ENCODE measurements around the gene NKAIN2. TPM values are rescaled to one million over a fixed set of nuclear protein-coding genes. Genes with fewer than 3 reads are reported as not detected.

The NKAIN2 gene
- total and polyA plus RNA-seq, 2 donors (not counting 3 experiments of a cell fraction or from before 2014, with no cell fraction given), result 0.03 TPM; not detected in 1

DNA sequence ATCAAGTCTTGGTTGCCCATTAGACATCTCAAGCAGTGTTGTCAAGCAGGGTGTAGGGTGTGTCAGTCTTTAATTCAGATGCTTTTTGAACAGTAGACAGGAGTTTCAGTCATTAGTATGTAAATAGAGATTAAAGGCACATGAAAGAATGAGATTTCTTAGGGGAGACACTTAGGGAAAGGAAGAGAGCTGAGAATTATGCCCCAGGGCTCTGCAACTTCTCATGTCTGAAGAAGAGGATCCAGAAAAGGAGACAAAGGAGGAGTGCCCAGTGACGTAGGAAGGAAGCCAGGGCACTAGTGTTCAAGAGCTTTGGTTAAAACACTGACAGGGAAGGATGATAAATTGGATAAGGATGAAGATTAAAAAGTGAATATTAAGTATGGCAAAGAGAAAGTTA is 569.7 kb downstream of the NKAIN2 start:
- TF ChIP-seq CTCF (IDR thresholded peaks at IDR 0.05; ENCODE audit: extremely low read depth in 1 of 2, insufficient read depth in 1 of 2, low read depth in 1 of 2, low read length in 2 of 2) (no peak), JUN (IDR thresholded peaks at IDR 0.05; ENCODE audit: borderline replicate concordance, insufficient read depth, insufficient read length, low read depth) (no peak), MYC (IDR thresholded peaks at IDR 0.05; ENCODE audit: low read depth, low read length) (no peak), FOS (IDR thresholded peaks at IDR 0.05; ENCODE audit: borderline replicate concordance, insufficient read depth, low read length) (no peak), POLR2AphosphoS5 (IDR thresholded peaks at IDR 0.05; ENCODE audit: insufficient read depth, low read depth, low read length) (no peak), GATA2 (IDR thresholded peaks at IDR 0.05; ENCODE audit: insufficient read depth, insufficient read length, low read depth, low read length) (no peak), EZH2 (IDR thresholded peaks at IDR 0.05; ENCODE audit: borderline replicate concordance, low read depth, low read length, severe bottlenecking) (no peak), POLR2A (IDR thresholded peaks at IDR 0.05; ENCODE audit: low read depth, low read length) (no peak), MAX (IDR thresholded peaks at IDR 0.05; ENCODE audit: insufficient read depth, insufficient read length) (no peak)
- H3K4me2 ChIP-seq (ENCODE audit: insufficient read depth, low read length), result no peak overlapping the region
- no TSS peak for BruUV-seq (replicated peaks)
- no peak overlapping the region for H3K9ac ChIP-seq (replicated peaks; ENCODE audit: extremely low read depth, insufficient read depth, low read length)
- H4K20me1 ChIP-seq (replicated peaks; ENCODE audit: control insufficient read depth, extremely low read depth, insufficient read depth, low read length), result no peaks in the 10 kb centered on the region
- H3K4me1 ChIP-seq (ENCODE audit: control insufficient read depth, extremely low read depth, insufficient read depth, low read length), result no peaks in the 10 kb centered on the region
- H3K4me3 ChIP-seq (replicated peaks in 1 of 3; ENCODE audit: insufficient read depth in 1 of 3, low read depth in 1 of 3, low read length in 3 of 3), result no peak overlapping the region
- H3K79me2 ChIP-seq (ENCODE audit: control insufficient read depth, insufficient read depth, low read length), result no peaks in the 10 kb centered on the region
- no peaks in the 10 kb centered on the region for H3K27me3 ChIP-seq (ENCODE audit: control insufficient read depth in 2 of 2, insufficient read depth in 2 of 2, low read length in 2 of 2)
- DNase-seq (ENCODE audit: low read depth, low spot score) (no peak), FAIRE-seq (no peak)
- H3K36me3 ChIP-seq (ENCODE audit: control insufficient read depth in 2 of 2, extremely low read depth in 1 of 2, insufficient read depth in 2 of 2, low read length in 2 of 2), result no peaks in the 10 kb centered on the region
- intact Hi-C loops (cut with micrococcal nuclease), result no loop called here
- no peak overlapping the region for H3K27ac ChIP-seq (ENCODE audit: insufficient read depth, low read depth, low read length)
- no peaks in the 10 kb centered on the region for H3K9me3 ChIP-seq (replicated peaks; ENCODE audit: control insufficient read depth, insufficient read depth, low read length)
- dilution Hi-C loops (cut with MboI; ENCODE audit: extremely low pct_ligation_motif_present, low sequenced_read_pairs), result no loop called here
- POLR2A ChIA-PET, result no interaction called here
- no peak overlapping the region for H2AFZ ChIP-seq (ENCODE audit: low read depth, low read length)
- H3K9me1 ChIP-seq (replicated peaks; ENCODE audit: control insufficient read depth, extremely low read depth, insufficient read depth, low read length), result no peaks in the 10 kb centered on the region
- CTCF ChIA-PET, result no interaction called here
